ENCODE results near the gene DDX42. TPM values are rescaled to one million over a fixed set of nuclear protein-coding genes. Genes with fewer than 3 reads are reported as not detected.
A peak's percentile ranks its signal among the peaks of the same experiment; 100 is the strongest.

DDX42 gene
- total and polyA plus RNA-seq, 9 of the 15 experiments (the other 6 are each of a cell fraction or from before 2014, with no cell fraction given), result 16.5 to 149 (median 87.6) TPM

- TF ChIP-seq, protein P1, sequence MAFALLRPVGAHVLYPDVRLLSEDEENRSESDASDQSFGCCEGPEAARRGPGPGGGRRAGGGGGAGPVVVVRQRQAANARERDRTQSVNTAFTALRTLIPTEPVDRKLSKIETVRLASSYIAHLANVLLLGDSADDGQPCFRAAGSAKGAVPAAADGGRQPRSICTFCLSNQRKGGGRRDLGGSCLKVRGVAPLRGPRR (CRISPR knock-in tag; IDR thresholded peaks at IDR 0.05), result 0 out of 2 replicates have a peak, but pooled peaks have one; percentile 41
- TF ChIP-seq KDM5B (IDR thresholded peaks at IDR 0.05; ENCODE audit: insufficient replicate concordance, low read depth, low read length) (peak; percentile 85), PRPF4 (IDR thresholded peaks at IDR 0.05; ENCODE audit: insufficient read depth, low read depth, low read length, poor library complexity, severe bottlenecking) (peak; percentile 33), DIDO1 (tag; IDR thresholded peaks at IDR 0.05; ENCODE audit: low read depth) (0 out of 2 replicates have a peak, but pooled peaks have one; percentile 72), BACH1 (tag; IDR thresholded peaks at IDR 0.05) (no peak), TCFL5 (CRISPR knock-in tag; conservative IDR thresholded peaks at IDR 0.05) (no peak; the same call in 1 of the 2 replicates), HNRNPLL (IDR thresholded peaks at IDR 0.05; ENCODE audit: low read depth, low read length, poor library complexity, severe bottlenecking) (peak; percentile 100), CTCFL (IDR thresholded peaks at IDR 0.05; ENCODE audit: borderline replicate concordance, insufficient read depth, low read depth, low read length, poor library complexity, severe bottlenecking) (no peak), MYC (IDR thresholded peaks at IDR 0.05; ENCODE audit: low read depth, low read length) (peak; percentile 100), MYC (CRISPR knock-in tag; IDR thresholded peaks at IDR 0.05; ENCODE audit: borderline replicate concordance, low read depth) (peak; percentile 100), ZNF175 (CRISPR knock-in tag; IDR thresholded peaks at IDR 0.05; ENCODE audit: low read depth) (no peak), BRF1 (IDR thresholded peaks at IDR 0.05; ENCODE audit: borderline replicate concordance, extremely low read depth, insufficient read length) (no peak), POLR2A (conservative IDR thresholded peaks at IDR 0.05) (peak; percentile 91), ZC3H4 (CRISPR knock-in tag; IDR thresholded peaks at IDR 0.05; ENCODE audit: borderline replicate concordance) (no peak), MTA2 (IDR thresholded peaks at IDR 0.05; ENCODE audit: low read depth) (peak; percentile 61)
- TF ChIP-seq, protein P2, sequence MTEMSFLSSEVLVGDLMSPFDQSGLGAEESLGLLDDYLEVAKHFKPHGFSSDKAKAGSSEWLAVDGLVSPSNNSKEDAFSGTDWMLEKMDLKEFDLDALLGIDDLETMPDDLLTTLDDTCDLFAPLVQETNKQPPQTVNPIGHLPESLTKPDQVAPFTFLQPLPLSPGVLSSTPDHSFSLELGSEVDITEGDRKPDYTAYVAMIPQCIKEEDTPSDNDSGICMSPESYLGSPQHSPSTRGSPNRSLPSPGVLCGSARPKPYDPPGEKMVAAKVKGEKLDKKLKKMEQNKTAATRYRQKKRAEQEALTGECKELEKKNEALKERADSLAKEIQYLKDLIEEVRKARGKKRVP (CRISPR knock-in tag; IDR thresholded peaks at IDR 0.05), result peak; percentile 64; the same call in 1 of the 2 replicates
- TF ChIP-seq, protein P3, sequence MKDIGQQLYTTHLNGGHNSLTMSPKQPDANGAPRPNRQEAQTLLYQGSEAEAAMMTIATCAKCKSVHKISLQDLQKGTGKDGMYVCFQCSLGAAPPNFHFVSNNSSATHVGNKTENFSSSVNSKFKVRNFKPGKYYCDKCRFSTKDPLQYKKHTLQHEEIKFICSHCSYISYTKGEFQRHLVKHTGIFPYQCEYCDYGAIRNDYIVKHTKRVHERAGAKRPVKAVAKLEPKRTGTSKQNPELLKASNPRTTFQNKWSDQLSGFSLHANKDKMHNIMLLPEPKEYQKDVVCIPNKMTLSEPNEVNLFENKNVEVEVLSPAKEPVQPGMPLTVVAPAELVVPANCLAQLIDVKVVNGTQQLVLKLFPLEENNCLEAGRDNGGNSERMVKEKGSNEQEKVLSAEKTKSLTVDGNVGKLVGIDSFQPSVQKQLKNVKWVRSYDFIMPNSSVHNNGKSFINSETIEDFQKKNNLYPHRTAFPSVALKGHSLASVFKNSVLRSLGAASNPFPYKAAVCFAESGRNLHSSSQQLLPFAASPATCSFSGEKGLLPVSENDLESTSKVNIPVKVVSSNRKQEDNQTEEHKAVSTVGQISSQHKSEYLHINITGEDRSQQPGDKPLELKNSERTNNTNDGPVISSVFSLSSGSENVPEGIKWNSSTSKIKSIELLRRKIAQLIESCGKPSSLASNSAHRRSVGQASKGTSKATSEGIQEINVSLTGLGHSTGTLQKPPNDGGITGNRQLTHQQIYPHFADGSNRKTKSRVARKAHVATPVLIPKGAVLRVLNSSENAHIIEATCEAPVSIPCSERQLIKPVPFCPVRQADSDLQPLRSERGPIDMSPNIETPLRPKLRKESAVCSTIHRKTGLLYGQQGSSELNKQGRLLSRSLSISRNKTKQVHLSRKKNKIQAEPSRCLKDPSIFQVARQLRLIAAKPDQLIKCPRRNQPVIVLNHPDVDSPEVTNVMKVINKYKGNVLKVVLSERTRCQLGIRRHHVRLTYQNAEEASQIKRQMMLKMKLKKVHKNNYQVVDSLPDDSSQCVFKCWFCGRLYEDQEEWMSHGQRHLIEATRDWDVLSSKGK (CRISPR knock-in tag; IDR thresholded peaks at IDR 0.05), result no peak
Observed at GRCh38 chr17:63773272-63774140, 464 bp upstream of the DDX42 start, which contains the start of gene CCDC47 (continued).
